Measurements from ENCODE around the gene ANO4. TPM values are rescaled to one million over a fixed set of nuclear protein-coding genes. Genes with fewer than 3 reads are reported as not detected.

The ANO4 gene
- total and polyA plus RNA-seq, 9 donors = 1.8 to 13.1 (median 5.6) TPM

- whole genome bisulfite sequencing, 3 donors = 89 to 100% (median 100%) methylated on average over 1 of the region's 1 CpG
- no peaks in the 10 kb centered on the region for H3K36me3 ChIP-seq
- no peak for TF ChIP-seq POLR2A (IDR thresholded peaks at IDR 0.05)
- no peak for TF ChIP-seq CTCF (IDR thresholded peaks at IDR 0.05)
- no peak for TF ChIP-seq EP300 (IDR thresholded peaks at IDR 0.05)
- H3K9me3 ChIP-seq = no peaks in the 10 kb centered on the region
- no peak overlapping the region for H3K27ac ChIP-seq
- no peak for DNase-seq
- H3K27me3 ChIP-seq = no peaks in the 10 kb centered on the region
- intact Hi-C loops (cut with DNase I) = no loop called here
- H3K4me1 ChIP-seq (ENCODE audit: insufficient read depth) = no peaks in the 10 kb centered on the region
- H3K4me3 ChIP-seq = no peak overlapping the region
These were observed 39.4 kb upstream of the ANO4 start for GRCh38 chr12:100755186-100755585.

GRCh38 chr12:100758083-100758482 is 36.5 kb upstream of the ANO4 start:
- 89 to 98% (median 97%) methylated on average over 2 of the region's 2 CpGs for WGBS, 3 donors
- intact Hi-C loops (cut with DNase I) = no loop called here

GRCh38 chr12:100767371-100767770 is 27.2 kb upstream of the ANO4 start:
- no peak overlapping the region for H3K27ac ChIP-seq
- no peaks in the 10 kb centered on the region for H3K4me1 ChIP-seq (ENCODE audit: insufficient read depth)
- no peak overlapping the region for H3K4me3 ChIP-seq
- intact Hi-C loops (cut with DNase I) = no loop called here
- no peak for TF ChIP-seq POLR2A (IDR thresholded peaks at IDR 0.05)
- TF ChIP-seq CTCF (IDR thresholded peaks at IDR 0.05) = no peak
- TF ChIP-seq EP300 (IDR thresholded peaks at IDR 0.05) = no peak
- no peaks in the 10 kb centered on the region for H3K27me3 ChIP-seq
- no peaks in the 10 kb centered on the region for H3K9me3 ChIP-seq
- DNase-seq = no peak
- no peaks in the 10 kb centered on the region for H3K36me3 ChIP-seq

More at GRCh38 chr12:100758083-100758482, 36.5 kb upstream of the ANO4 start:
- no peaks in the 10 kb centered on the region for H3K27me3 ChIP-seq
- H3K27ac ChIP-seq = no peak overlapping the region
- DNase-seq = no peak
- H3K4me3 ChIP-seq = no peak overlapping the region
- TF ChIP-seq POLR2A (IDR thresholded peaks at IDR 0.05) (no peak), CTCF (IDR thresholded peaks at IDR 0.05) (no peak), EP300 (IDR thresholded peaks at IDR 0.05) (no peak)
- no peaks in the 10 kb centered on the region for H3K36me3 ChIP-seq
- no peaks in the 10 kb centered on the region for H3K4me1 ChIP-seq (ENCODE audit: insufficient read depth)
- H3K9me3 ChIP-seq = no peaks in the 10 kb centered on the region

GRCh38 chr12:100767950-100768349 is 26.6 kb upstream of the ANO4 start:
- H3K27me3 ChIP-seq = no peaks in the 10 kb centered on the region
- TF ChIP-seq CTCF (IDR thresholded peaks at IDR 0.05) = no peak
- TF ChIP-seq POLR2A (IDR thresholded peaks at IDR 0.05) = no peak
- no peak for TF ChIP-seq EP300 (IDR thresholded peaks at IDR 0.05)
- H3K4me3 ChIP-seq = no peak overlapping the region
- intact Hi-C loops (cut with DNase I) = no loop called here
- H3K9me3 ChIP-seq = no peaks in the 10 kb centered on the region
- 81 to 89% (median 88%) methylated on average over 2 of the region's 2 CpGs for WGBS, 3 donors
- DNase-seq = peak in 1 of 5 donors; percentile 9
- H3K27ac ChIP-seq = no peak overlapping the region
- H3K4me1 ChIP-seq (ENCODE audit: insufficient read depth) = no peaks in the 10 kb centered on the region
- H3K36me3 ChIP-seq = no peaks in the 10 kb centered on the region

Measured in ovary (tissue), 9 donors.